Measurements from ENCODE around the gene CACTIN. TPM values are rescaled to one million over a fixed set of nuclear protein-coding genes. Genes with fewer than 3 reads are reported as not detected.

Gene CACTIN
- total RNA-seq, 4 donors from 2014 or later: 10.9 to 29.0 (median 16.8) TPM

DNA sequence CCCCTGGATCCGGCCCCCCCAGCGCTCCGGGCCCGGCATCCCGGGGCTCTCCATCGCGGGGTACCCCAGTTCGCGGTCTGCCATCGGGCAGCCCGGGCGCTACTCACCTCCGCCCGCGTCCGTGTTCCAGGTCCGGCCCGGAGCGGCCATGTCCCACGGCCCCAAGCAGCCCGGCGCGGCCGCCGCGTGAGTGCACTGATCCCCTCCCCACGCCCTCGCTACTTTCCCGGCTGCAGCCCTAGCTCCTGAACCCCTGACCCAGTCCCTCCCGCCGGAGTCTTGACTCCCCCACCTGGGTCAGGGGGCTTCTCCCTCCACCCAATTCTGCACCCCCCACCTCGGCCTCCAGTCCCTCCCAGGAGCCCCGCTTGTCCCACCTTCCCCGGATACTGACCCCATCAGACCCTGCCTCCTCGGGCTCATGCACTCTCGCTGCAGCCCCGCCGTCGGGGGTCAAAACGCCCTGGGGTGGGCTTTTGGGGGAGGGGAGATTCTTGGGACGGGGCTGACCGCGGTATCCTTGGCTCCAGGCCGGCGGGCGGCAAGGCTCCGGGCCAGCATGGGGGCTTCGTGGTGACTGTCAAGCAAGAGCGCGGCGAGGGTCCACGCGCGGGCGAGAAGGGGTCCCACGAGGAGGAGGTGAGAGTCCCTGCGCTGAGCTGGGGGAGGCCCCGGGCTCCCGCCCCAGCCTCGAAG, 53.3 kb downstream of the CACTIN start:
- TF ChIP-seq, protein P1, sequence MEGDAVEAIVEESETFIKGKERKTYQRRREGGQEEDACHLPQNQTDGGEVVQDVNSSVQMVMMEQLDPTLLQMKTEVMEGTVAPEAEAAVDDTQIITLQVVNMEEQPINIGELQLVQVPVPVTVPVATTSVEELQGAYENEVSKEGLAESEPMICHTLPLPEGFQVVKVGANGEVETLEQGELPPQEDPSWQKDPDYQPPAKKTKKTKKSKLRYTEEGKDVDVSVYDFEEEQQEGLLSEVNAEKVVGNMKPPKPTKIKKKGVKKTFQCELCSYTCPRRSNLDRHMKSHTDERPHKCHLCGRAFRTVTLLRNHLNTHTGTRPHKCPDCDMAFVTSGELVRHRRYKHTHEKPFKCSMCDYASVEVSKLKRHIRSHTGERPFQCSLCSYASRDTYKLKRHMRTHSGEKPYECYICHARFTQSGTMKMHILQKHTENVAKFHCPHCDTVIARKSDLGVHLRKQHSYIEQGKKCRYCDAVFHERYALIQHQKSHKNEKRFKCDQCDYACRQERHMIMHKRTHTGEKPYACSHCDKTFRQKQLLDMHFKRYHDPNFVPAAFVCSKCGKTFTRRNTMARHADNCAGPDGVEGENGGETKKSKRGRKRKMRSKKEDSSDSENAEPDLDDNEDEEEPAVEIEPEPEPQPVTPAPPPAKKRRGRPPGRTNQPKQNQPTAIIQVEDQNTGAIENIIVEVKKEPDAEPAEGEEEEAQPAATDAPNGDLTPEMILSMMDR (IDR thresholded peaks at IDR 0.05; ENCODE audit: low read depth): no peak

DNA sequence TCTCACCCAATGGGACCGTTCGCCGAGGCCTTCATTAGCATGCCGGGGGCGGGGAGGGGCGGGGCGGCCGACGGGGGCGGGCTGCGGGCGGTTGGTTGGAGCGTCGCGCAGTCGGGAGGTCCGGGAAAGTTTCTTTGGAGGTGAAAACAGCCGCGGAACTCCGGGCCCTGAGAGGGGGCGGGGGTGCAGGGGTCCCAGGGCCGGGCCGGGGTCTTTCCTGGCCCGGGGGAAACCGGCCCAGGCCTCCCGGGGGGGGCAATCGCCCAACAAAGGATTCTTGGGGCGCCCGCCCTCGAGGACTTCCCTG, 53.8 kb downstream of the CACTIN start, which contains the start of gene HMG20B:
TSS of gene HMG20B (plus strand) at position 90 of the 307 bp plus-strand sequence. CDS start 366 bp downstream, outside the sequence.
- TF ChIP-seq, protein P1 (IDR thresholded peaks at IDR 0.05; ENCODE audit: low read depth): no peak

DNA sequence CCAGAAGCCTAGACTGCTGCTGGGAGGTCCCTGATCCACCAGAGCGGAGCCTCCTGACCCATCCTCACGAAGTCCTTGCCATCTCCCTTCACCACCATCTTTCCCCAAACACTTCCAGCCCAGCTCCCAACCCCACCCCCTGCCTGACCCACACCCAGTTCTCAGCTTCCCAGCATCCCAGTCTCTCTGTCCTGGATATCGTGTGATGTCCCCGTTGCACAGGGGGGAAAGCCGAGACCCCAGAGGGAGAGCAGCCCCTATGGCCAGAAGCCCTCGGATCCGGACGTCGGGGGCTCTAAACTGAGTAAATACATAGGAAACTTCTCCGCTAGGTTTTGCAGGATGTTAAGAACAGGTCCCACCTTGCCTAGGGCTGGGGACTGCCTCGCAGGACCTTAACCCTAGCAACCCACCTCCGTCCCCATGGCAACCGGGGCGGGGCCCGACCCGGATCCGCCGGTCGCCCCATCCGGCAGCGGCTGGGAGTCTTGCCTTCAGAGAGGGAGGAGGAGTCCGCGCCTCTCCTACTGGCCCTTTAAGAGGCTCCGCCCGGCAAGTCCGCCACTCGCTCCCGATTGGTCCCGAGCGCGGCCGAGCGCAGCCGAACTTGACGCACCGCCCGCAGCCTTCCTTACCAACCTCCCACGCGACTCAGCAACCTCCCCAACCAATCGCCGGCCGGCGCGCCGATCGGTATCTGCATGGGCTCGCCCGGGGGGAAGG, 54.3 kb downstream of the CACTIN start:
- TF ChIP-seq, protein P1 (IDR thresholded peaks at IDR 0.05; ENCODE audit: low read depth): no peak

DNA sequence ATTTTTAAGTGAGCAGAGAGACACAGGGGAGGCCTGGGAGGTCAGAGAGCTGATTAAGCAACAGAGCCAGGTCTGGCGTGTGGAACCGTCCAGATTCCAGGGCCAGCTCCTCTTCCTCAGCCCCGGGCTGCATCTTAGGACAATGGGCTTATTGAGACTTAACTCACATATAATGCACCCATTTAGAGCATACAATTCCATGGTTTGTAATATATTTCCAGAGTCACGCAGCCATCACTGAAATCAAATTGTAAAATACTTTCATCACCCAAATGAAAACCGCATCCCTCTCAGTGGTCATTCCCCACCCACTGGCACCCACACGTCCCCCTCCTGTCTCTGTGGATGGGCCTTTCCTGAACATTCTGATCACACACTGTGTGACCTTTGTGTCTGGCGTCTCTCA, 56.0 kb downstream of the CACTIN start:
- TF ChIP-seq, protein P1 (IDR thresholded peaks at IDR 0.05; ENCODE audit: low read depth): no peak

DNA sequence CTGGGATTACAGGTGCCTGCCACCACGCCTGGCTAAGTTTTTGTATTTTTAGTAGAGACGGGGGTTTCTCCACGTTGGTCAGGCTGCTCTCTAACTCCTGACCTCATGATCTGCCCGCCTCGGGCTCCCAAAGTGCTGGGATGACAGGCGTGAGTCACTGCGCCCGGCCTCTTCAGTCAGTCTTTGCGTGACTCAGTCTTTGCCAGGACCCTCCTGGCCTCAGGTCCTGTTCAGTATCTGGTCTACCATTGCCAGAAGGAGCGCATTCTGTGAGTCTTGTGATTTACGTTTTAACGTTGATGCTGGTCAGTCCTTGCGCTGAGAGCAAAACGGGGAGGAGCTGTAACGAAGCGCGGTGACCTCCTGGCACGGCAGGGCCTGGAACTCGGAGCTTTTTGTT, 61.5 kb downstream of the CACTIN start:
- TF ChIP-seq, protein P1 (IDR thresholded peaks at IDR 0.05; ENCODE audit: low read depth): no peak

DNA sequence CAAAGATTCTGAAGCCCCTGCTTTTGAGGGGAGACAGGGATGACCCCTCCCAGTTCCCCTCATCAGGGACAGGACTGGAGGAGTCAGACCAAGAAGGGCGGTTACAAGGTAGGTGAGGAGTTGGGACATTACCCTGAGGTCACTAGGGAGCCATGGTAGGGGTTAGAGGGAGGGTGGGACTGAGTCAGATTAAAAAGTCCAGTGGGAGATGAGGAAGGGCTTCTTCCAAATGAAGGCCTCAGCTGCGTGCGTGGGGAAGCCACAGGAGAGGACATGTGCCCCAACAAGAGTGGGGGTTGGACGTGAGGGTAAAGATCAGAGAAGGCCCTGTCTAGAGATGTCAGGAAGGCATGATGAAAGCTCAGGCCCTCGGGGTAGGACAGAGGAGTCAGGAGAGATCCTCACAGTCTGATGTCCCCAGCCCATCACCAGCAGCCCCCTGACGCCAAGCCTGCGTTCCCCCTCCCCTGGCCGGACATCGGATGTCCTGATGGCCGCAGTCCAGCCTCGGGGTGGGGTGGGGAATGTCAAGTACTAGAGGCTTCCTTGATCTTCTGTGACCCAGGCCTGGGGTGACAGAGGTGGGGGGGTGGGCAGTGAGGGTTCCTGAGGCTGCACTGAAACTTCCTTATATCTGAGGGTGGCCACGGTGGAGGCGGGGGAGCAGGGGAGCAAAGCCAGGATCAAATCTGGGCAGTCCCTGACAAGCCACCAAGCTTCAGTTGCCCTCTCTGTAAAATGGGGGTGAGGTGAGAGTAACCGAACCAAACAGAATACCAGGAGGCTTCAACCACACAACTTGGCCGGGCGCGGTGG, 62.7 kb downstream of the CACTIN start:
- TF ChIP-seq, protein P1 (IDR thresholded peaks at IDR 0.05; ENCODE audit: low read depth): no peak

Small RNA genes lying within 50 kb of the gene (small RNA-seq; reads per million reads assigned to genes)
- not detected for gene AC005786.1

Other genes with a start within 250 kb of the CACTIN start
- not detected for gene SMIM24, start 146.3 kb downstream of the CACTIN start, total RNA-seq
- not detected for gene SMIM44, start 143.3 kb downstream of the CACTIN start, total RNA-seq
- gene DOHH, start 126.1 kb downstream of the CACTIN start, total RNA-seq: 10 to 100 TPM in 2 of 4 donors, 1 to 10 TPM in 2; 4.9 to 11.9 (median 8.9) TPM
- gene FZR1, start 120.5 kb downstream of the CACTIN start, total RNA-seq: 10 to 100 TPM in 3 of 4 donors, 1 to 10 TPM in 1; 8.2 to 28.3 (median 13.0) TPM
- gene TEKTIP1, start 87.6 kb downstream of the CACTIN start, total RNA-seq: 1 to 10 TPM in 2 of 4 donors, not detected in 2; 1.8 to 4.1 TPM
- 10 to 100 TPM; 28.5 to 56.1 (median 34.1) TPM for gene MFSD12, start 69.2 kb downstream of the CACTIN start, total RNA-seq
- 100 to 1,000 TPM in 2 of 4 donors, 10 to 100 TPM in 2; 51.4 to 124 (median 102) TPM for gene HMG20B, start 53.8 kb downstream of the CACTIN start, total RNA-seq
- 1 to 10 TPM in 3 of 4 donors, under 1 TPM in 1; 0.66 to 4.5 (median 1.7) TPM for gene GIPC3, start 41.3 kb downstream of the CACTIN start, total RNA-seq
- 1 to 10 TPM in 1 of 4 donors, under 1 TPM in 1, not detected in 2; 0.34 to 4.0 TPM for gene TBXA2R, start 19.9 kb downstream of the CACTIN start, total RNA-seq
- 10 to 100 TPM; 10.1 to 25.4 (median 13.7) TPM for gene PIP5K1C, start 73.7 kb upstream of the CACTIN start, total RNA-seq
- under 1 TPM in 1 of 4 donors, not detected in 3; 0.22 TPM for gene TJP3, start 81.6 kb upstream of the CACTIN start, total RNA-seq
- gene APBA3, start 134.9 kb upstream of the CACTIN start, total RNA-seq: 10 to 100 TPM; 12.4 to 31.3 (median 15.4) TPM
- 10 to 100 TPM; 47.6 to 93.8 (median 66.5) TPM for gene MRPL54, start 135.9 kb upstream of the CACTIN start, total RNA-seq
- gene RAX2, start 145.4 kb upstream of the CACTIN start, total RNA-seq: not detected
- 10 to 100 TPM in 1 of 4 donors, 1 to 10 TPM in 3; 1.5 to 25.8 (median 2.7) TPM for gene MATK, start 159.6 kb upstream of the CACTIN start, total RNA-seq
- not detected for gene ZFR2, start 242.2 kb upstream of the CACTIN start, total RNA-seq

All from subcutaneous adipose tissue (tissue), 4 donors.